HG03060 (cell line): Measurements from ENCODE around the gene PARD3.

Experiments
- ATAC-seq: cut with Tn5 transposase; IDR thresholded peaks from one replicate; pipeline ENCODE4 v1.9.1; 2021; ENCODE audit warnings: low read depth, moderate number of reproducible peaks; ENCODE audit not compliant: unreplicated experiment

Gene PARD3

DNA sequence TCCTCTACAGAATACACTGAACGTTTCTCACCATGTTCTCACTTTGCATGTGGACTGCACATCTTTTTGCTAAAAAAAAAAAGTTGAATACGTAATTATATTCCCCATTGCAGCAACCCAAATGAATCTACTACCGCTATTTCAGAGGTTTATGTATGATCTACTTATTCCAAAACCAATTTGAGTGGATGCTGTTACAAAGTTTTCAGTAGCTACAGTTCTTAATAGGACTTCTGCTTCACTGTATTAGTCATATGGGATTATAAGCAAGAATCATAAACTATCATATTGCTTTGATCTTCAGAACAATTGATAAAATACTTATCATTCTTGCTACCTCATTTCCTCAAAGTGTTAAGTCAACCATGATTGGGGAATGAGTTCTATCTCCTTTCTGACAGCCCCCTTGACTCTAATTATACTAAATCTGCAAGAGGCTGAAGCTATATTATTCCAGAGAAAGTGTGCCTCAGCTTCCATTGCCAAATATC is 257.0 kb downstream of the PARD3 start:
- ATAC-seq = no peak

GRCh38 chr10:34557173-34557572 is 257.9 kb downstream of the PARD3 start:
- no peak for ATAC-seq

DNA sequence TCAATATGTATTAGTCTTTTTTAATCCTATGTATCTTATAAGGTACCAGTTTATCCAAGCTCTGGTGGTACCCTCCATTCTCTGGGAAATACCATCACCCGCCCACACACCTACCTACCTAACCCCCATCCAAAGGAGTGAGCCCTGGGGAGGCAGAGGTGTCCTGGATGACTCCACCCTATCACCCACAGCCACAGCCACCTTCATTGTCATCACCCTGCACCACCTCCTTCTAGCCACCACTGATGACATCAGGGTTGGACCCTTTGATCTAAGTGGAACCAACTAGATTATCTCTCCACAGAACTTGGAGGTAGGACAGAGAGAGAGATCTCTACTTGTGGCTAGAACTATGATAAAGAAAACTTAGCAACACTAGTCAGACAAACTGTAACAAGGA is 259.4 kb downstream of the PARD3 start:
- no peak for ATAC-seq

- ATAC-seq = no peak
Measured at GRCh38 chr10:34553747-34554146, 261.3 kb downstream of the PARD3 start.

DNA sequence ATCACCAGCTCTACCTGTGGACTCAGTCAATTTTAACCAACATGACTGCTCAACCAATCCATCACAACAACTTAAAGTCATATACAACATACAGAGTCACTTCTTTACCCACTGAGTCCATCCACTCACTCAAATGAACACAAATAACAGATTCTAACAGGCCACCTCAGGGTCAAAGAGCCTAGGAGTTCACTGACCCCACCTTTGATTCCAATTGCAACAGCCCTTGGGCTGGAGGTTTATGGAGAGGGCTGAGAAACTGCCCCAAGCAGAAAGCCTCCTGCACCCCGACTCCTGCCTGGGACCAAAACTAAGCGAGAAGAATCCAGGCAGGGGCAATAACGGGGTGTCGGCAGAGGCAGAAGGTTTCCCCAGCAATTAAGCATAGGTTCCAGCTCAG is 263.8 kb downstream of the PARD3 start:
- no peak for ATAC-seq

GRCh38 chr10:34549953-34550352 is 265.1 kb downstream of the PARD3 start:
- ATAC-seq = no peak

- ATAC-seq = no peak
Measured at GRCh38 chr10:34549001-34549400, 266.1 kb downstream of the PARD3 start.

GRCh38 chr10:34548466-34548865 is 266.6 kb downstream of the PARD3 start:
- ATAC-seq = no peak

- no peak for ATAC-seq
Measured at GRCh38 chr10:34547695-34548094, 267.4 kb downstream of the PARD3 start.

DNA sequence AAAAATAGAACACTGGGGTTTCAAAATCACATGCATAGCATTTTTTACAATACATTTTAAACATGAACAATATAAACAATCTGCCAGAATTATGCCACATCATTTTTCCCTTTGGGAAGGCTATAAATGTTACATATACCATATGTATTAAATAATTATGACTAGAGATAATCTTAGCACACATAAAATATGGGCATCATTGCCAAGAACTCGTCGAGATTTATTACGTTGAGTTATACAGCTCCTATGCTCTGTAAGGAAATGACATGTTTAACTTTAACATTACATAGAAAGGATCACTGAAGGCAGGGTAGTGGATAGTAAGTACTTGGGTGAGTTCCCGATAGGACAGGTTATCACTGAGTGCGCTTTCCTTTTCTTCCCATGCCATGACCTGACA is 267.8 kb downstream of the PARD3 start:
- ATAC-seq = no peak

- ATAC-seq = no peak
Measured at GRCh38 chr10:34544400-34544799, 270.7 kb downstream of the PARD3 start.

DNA sequence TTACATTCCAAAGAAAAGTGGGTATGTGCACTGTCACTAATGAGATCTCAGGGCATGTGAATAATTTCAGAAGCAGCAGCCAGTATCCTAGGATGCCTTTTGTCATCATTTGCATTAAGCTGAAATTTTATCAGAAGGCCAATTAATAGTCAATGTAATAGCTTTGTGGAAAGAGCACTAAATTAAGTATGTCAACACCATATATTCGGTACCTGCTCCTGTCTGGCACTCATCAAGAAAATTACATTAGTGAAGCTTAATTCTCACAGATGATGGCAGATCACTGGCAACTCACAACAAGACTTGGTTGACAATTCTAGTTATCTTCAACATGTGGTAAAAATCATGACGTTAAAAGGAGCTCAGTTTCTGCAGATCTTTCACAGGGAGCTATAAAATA is 271.4 kb downstream of the PARD3 start:
- no peak for ATAC-seq

GRCh38 chr10:34540492-34540891 is 274.6 kb downstream of the PARD3 start:
- ATAC-seq = no peak

DNA sequence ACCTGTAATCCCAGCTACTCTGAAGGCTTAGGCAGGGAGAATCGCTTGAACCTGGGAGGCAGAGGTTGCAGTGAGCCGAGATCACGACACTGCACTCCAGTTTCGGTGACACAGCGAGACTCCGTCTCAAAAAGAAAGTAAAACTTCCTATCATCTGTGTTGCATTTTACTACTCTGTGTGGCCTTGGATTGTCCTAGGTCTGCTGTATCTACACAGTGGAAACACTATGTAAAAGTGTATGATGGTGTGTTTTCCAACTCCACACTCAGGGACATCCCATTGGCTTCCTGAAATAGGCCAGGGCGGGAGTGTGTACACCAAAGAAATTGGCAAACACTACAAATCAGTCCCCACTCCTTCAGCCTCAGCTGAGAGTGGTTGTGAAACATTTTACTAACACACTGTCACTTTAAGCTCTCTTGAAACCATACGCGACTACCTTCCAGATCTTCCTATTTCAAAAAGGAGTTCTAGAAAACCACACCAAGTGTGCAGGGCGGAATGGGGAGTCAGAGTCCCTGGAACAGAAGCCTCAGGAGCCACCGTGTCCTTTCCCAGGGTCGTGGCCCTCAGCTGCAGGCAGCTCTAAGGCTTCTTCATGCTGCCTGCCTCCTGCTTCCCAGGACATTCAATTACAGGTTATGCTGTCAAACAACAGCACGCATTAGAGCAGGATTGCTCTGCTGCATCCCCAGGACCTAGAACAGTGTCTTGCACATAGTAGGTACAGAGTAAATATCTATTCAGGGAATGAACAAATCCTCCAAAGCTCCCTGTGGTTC is 275.4 kb downstream of the PARD3 start:
- ATAC-seq = no peak

DNA sequence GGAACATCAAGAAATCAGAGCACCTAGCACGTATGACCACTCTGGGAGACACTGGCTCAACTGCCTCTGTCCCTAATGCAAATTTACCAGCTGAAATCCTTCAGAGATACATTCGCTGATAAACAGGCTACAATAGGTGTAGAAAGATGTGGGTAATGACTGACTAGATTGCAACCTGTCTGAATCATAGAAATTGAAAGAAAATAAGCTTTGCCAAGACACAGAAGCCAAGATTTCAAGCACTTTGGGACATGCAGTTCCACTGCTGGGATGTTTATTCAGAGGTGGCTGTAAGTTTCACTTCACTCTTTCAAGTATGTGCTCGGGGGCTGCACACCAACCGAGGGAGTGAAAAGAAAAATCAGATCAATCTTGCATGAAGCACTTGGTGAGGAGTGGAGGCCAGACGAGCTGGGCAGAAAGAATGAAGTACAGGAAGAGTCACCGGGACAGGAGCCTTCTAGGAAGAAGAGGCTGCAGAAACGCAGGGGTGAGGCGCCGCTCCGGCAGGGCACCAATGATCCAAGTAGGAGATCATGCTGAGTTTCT is 276.7 kb downstream of the PARD3 start:
- ATAC-seq = no peak

DNA sequence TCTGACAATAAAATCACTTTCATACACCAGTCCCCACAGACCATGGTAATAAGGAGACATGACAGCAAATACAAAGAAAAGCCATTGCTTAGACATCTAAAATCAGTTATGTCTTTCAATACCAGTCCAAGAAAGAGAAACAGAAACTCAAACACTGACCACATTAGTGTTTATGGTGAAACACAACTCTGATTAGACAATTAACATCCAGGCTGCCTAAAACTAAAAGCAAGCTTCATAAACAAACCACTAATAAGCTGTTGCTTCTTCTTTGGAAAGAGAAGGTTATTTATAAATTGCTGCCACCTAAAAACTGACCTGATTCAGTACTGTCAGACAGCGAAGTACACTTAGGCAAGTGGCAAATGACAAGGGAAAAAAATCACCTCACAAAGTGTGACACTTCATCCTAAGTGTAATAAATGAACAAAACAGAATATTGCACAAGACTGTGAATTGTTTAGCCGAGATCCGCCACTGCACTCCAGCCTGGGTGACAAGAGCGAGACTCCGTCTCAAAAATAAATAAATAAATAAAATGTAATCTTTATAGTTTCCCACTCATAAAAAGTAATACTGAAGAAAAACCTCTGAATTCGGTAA is 277.4 kb downstream of the PARD3 start:
- ATAC-seq = peak; percentile 70

DNA sequence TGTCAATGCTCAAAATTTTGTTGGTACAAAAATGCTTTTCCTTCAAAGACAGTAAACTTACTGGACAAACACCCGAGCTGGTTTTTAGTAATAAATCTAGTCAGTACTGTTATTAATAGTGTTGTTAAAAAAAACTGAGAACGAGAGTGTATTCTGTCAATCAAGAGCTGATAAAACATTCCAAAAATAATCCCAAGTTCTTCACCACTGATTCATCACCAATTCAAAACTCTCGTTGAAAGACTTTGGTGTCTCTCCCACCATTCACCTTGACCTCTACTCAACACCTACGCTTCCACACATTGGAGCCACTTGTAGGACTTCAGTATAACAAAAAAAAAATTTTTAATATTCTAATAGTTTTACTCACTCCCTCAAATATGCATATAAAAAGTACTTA is 279.2 kb downstream of the PARD3 start:
- no peak for ATAC-seq

DNA sequence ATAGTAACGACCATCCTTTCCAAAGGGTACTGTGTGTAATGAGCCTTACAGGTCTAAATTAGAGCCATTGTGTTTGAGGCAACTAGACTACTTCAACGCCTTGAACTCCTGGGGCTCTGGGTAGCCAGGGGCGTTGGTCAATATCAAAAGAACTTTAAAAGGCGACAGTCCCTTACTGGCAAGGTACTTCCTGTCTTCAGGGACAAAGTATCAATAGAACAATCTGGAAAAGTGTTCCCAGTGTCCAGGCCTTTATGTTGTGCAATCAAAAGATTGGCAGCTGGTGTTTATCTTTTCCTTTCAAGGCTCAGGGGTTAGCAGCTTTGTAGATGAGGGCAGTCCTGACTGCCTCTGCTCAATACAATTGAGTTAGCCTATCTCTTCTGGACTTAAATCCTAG is 284.3 kb downstream of the PARD3 start:
- no peak for ATAC-seq

GRCh38 chr10:34528320-34528719 is 286.8 kb downstream of the PARD3 start:
- no peak for ATAC-seq

- ATAC-seq = no peak
Measured at GRCh38 chr10:34526758-34527730, 288.1 kb downstream of the PARD3 start.

DNA sequence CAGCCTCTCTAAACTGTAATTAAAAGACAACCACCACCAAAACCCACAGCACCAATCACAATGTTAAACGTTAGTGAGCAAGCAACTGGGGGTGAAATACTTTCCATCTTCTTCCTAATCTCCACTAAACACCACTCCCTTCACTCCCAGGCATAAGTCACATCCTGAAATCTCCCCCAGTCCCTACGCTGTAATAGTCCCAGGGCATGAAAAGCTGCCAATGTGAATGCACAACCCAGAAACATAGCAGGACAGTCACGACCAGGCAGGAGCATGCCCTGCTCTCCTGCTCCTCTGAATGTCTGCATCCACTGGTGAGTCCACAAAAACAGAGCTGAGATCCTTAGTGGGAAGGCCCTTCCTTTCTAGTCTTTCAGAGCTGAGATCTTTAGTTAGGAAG is 288.9 kb downstream of the PARD3 start:
- ATAC-seq = no peak
